ENCODE data around the gene GALNTL6.

The GALNTL6 gene

GRCh38 chr4:172819353-172819752 is 1006.1 kb downstream of the GALNTL6 start:
- H3K27ac ChIP-seq = no peak overlapping the region
- TF ChIP-seq, protein P1, sequence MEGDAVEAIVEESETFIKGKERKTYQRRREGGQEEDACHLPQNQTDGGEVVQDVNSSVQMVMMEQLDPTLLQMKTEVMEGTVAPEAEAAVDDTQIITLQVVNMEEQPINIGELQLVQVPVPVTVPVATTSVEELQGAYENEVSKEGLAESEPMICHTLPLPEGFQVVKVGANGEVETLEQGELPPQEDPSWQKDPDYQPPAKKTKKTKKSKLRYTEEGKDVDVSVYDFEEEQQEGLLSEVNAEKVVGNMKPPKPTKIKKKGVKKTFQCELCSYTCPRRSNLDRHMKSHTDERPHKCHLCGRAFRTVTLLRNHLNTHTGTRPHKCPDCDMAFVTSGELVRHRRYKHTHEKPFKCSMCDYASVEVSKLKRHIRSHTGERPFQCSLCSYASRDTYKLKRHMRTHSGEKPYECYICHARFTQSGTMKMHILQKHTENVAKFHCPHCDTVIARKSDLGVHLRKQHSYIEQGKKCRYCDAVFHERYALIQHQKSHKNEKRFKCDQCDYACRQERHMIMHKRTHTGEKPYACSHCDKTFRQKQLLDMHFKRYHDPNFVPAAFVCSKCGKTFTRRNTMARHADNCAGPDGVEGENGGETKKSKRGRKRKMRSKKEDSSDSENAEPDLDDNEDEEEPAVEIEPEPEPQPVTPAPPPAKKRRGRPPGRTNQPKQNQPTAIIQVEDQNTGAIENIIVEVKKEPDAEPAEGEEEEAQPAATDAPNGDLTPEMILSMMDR (conservative IDR thresholded peaks at IDR 0.05) = no peak

GRCh38 chr4:172822331-172822730 is 1009.1 kb downstream of the GALNTL6 start:
- TF ChIP-seq, protein P1 (conservative IDR thresholded peaks at IDR 0.05) = no peak
- no peak overlapping the region for H3K27ac ChIP-seq

DNA sequence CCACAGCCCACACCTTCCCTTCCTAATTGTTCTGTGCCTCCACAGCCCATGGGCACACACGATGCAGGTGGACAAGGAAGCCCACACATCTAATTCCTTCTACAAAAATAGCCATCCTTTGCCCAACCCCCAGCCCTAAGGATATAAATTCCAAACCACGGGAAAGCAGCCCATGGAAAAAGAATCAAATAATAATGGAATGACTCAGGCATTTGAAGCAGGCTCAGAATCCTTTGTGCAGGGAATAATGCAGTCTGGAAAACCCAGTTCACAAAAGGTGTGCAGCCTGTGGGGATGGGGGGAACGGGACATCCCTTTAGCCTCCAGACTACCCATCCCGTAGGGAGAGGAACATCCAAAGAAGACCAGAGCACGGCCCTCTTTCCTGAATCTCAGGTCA is 1013.1 kb downstream of the GALNTL6 start:
- TF ChIP-seq, protein P1 (conservative IDR thresholded peaks at IDR 0.05) = no peak
- H3K27ac ChIP-seq = no peak overlapping the region

- TF ChIP-seq, protein P1 (conservative IDR thresholded peaks at IDR 0.05) = no peak
- H3K27ac ChIP-seq = no peak overlapping the region
Observed at GRCh38 chr4:172826861-172827260, 1013.7 kb downstream of the GALNTL6 start.

DNA sequence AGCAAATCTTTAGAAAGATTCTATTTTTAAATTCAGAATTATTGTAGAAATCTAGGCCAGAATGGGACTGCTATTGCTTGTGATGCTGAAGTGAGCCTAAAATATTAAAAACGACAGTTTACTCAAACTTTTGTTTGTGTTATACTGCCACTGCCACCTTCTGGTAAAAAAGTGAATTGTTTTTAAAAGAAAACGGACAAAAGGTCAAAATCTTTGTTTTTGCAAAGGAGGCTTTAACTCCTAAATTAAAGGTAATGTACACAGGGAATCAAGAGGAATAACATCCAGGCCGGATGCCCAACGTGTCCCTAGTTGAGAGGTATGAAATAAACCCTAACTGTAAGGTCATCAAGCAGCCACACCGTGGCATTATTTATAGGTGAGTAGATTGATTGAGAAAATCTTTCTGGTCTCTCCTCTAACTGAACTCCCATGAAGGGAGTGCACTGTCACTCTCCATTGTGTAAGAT is 1017.1 kb downstream of the GALNTL6 start:
- TF ChIP-seq, protein P1 (conservative IDR thresholded peaks at IDR 0.05) = peak; percentile 66
- no peak overlapping the region for H3K27ac ChIP-seq

GRCh38 chr4:172836661-172837060 is 1023.5 kb downstream of the GALNTL6 start:
- TF ChIP-seq, protein P1 (conservative IDR thresholded peaks at IDR 0.05) = no peak
- no peak overlapping the region for H3K27ac ChIP-seq

GRCh38 chr4:172838111-172838510 is 1024.9 kb downstream of the GALNTL6 start:
- H3K27ac ChIP-seq = no peak overlapping the region
- TF ChIP-seq, protein P1 (conservative IDR thresholded peaks at IDR 0.05) = no peak

Data from VCaP (cell line).